ENCODE measurements around the gene DUSP5. TPM values are rescaled to one million over a fixed set of nuclear protein-coding genes. Genes with fewer than 3 reads are reported as not detected.

Gene DUSP5
- total and polyA plus RNA-seq, 2 of the 4 experiments (the other 2 are of a cell fraction): 42.1 to 48.1 TPM

- H4K8ac ChIP-seq (ENCODE audit: low read depth in 2 of 2, low read length in 2 of 2): no peak overlapping the region
- H2BK120ac ChIP-seq (ENCODE audit: low read depth, low read length): no peak overlapping the region; the same call in 1 of the 2 replicates
- H2AK9ac ChIP-seq (replicated peaks; ENCODE audit: low read depth, low read length, poor library complexity): peak overlapping the region; percentile 1
- no peak overlapping the region for H4K91ac ChIP-seq (ENCODE audit: insufficient read depth, low read depth, low read length)
- 100% methylated on average over 1 of the region's 1 CpG; no CpG with 5 or more reads in 1 of the 2 experiments for WGBS, 2 experiments (ENCODE audit: extremely low coverage in 2 of 2, insufficient read length in 1 of 2)
- no peak overlapping the region for H2AK5ac ChIP-seq (ENCODE audit: low read depth, low read length)
- H4K5ac ChIP-seq (ENCODE audit: low read depth, low read length): no peak overlapping the region
- POLR2A ChIA-PET (ENCODE audit: unreplicated experiment): no interaction called here
- H3K4me2 ChIP-seq (ENCODE audit: low read depth, low read length): no peak overlapping the region
- no peak for DNase-seq
- peaks cover 6% of the 10 kb centered on the region; the same call in 1 of the 2 replicates for H3K9me1 ChIP-seq (ENCODE audit: insufficient read depth, low read length)
- no peak overlapping the region for H3K4ac ChIP-seq (ENCODE audit: low read depth, low read length)
- H3K14ac ChIP-seq (replicated peaks; ENCODE audit: low read depth, low read length): no peak overlapping the region
- no peaks in the 10 kb centered on the region for H3K9me3 ChIP-seq (ENCODE audit: control insufficient read depth, insufficient read depth, low read length)
- H3K4me1 ChIP-seq (ENCODE audit: control insufficient read depth, insufficient read depth, low read length): peaks cover 5% of the 10 kb centered on the region; the same call in 1 of the 2 replicates
- no peak for ATAC-seq (ENCODE audit: low read depth)
- TF ChIP-seq MAZ (IDR thresholded peaks at IDR 0.05; ENCODE audit: borderline replicate concordance, low read depth, low read length) (no peak), FOS (IDR thresholded peaks at IDR 0.05; ENCODE audit: low read depth, low read length) (no peak), NFE2L2 (IDR thresholded peaks at IDR 0.05; ENCODE audit: low read depth, low read length) (no peak), MXI1 (IDR thresholded peaks at IDR 0.05; ENCODE audit: borderline replicate concordance, low read depth, low read length) (no peak), RFX5 (IDR thresholded peaks at IDR 0.05; ENCODE audit: low read depth, low read length) (no peak), BHLHE40 (IDR thresholded peaks at IDR 0.05; ENCODE audit: low read depth, low read length) (no peak), RCOR1 (IDR thresholded peaks at IDR 0.05; ENCODE audit: insufficient replicate concordance, low read length) (no peak), MAFK (IDR thresholded peaks at IDR 0.05; ENCODE audit: low read depth, low read length) (no peak), POLR2A (IDR thresholded peaks at IDR 0.05; ENCODE audit: low read depth, low read length) (no peak), RAD21 (IDR thresholded peaks at IDR 0.05; ENCODE audit: low read length) (no peak), SMC3 (IDR thresholded peaks at IDR 0.05; ENCODE audit: low read depth, low read length) (no peak), CHD1 (IDR thresholded peaks at IDR 0.05; ENCODE audit: low read depth, low read length) (no peak)
- TF ChIP-seq, protein P1, sequence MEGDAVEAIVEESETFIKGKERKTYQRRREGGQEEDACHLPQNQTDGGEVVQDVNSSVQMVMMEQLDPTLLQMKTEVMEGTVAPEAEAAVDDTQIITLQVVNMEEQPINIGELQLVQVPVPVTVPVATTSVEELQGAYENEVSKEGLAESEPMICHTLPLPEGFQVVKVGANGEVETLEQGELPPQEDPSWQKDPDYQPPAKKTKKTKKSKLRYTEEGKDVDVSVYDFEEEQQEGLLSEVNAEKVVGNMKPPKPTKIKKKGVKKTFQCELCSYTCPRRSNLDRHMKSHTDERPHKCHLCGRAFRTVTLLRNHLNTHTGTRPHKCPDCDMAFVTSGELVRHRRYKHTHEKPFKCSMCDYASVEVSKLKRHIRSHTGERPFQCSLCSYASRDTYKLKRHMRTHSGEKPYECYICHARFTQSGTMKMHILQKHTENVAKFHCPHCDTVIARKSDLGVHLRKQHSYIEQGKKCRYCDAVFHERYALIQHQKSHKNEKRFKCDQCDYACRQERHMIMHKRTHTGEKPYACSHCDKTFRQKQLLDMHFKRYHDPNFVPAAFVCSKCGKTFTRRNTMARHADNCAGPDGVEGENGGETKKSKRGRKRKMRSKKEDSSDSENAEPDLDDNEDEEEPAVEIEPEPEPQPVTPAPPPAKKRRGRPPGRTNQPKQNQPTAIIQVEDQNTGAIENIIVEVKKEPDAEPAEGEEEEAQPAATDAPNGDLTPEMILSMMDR (conservative IDR thresholded peaks at IDR 0.05; ENCODE audit: low read depth, low read length): no peak
- TF ChIP-seq, protein P2, sequence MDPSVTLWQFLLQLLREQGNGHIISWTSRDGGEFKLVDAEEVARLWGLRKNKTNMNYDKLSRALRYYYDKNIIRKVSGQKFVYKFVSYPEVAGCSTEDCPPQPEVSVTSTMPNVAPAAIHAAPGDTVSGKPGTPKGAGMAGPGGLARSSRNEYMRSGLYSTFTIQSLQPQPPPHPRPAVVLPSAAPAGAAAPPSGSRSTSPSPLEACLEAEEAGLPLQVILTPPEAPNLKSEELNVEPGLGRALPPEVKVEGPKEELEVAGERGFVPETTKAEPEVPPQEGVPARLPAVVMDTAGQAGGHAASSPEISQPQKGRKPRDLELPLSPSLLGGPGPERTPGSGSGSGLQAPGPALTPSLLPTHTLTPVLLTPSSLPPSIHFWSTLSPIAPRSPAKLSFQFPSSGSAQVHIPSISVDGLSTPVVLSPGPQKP (IDR thresholded peaks at IDR 0.05; ENCODE audit: borderline replicate concordance, low read depth, low read length): no peak
- TF ChIP-seq, protein P3, sequence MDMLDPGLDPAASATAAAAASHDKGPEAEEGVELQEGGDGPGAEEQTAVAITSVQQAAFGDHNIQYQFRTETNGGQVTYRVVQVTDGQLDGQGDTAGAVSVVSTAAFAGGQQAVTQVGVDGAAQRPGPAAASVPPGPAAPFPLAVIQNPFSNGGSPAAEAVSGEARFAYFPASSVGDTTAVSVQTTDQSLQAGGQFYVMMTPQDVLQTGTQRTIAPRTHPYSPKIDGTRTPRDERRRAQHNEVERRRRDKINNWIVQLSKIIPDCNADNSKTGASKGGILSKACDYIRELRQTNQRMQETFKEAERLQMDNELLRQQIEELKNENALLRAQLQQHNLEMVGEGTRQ (IDR thresholded peaks at IDR 0.05; ENCODE audit: low read depth, low read length): no peak
- no peak overlapping the region for H3K4me3 ChIP-seq (ENCODE audit: insufficient read depth, low read depth, low read length)
- no peak overlapping the region for H2AFZ ChIP-seq (replicated peaks; ENCODE audit: low read length, poor library complexity)
- dilution Hi-C loops (cut with HindIII; ENCODE audit: low sequenced_read_pairs, unreplicated experiment) (no loop called here), intact Hi-C loops (cut with micrococcal nuclease) (no loop called here), in situ Hi-C loops (cut with MboI; ENCODE audit: low sequenced_read_pairs) (no loop called here)
- no peaks in the 10 kb centered on the region for H3K27me3 ChIP-seq (ENCODE audit: control insufficient read depth, insufficient read depth, low read length)
- no peaks in the 10 kb centered on the region for H3K79me1 ChIP-seq (ENCODE audit: low read depth in 1 of 2, low read length in 2 of 2)
- no peak overlapping the region for H2BK15ac ChIP-seq (ENCODE audit: low read depth, low read length)
- no peak overlapping the region for H3K9ac ChIP-seq (ENCODE audit: low read depth, low read length)
- no peak overlapping the region for H2BK20ac ChIP-seq (ENCODE audit: low read depth, low read length)
- H3K56ac ChIP-seq (ENCODE audit: extremely low read depth, insufficient read depth, low read length): no peak overlapping the region
- no peaks in the 10 kb centered on the region for H4K20me1 ChIP-seq (ENCODE audit: insufficient read depth, low read length)
- no peak overlapping the region for H2BK5ac ChIP-seq (ENCODE audit: low read depth, low read length, poor library complexity, severe bottlenecking)
- no peak overlapping the region for H3K18ac ChIP-seq (ENCODE audit: low read depth, low read length)
- H3K27ac ChIP-seq (ENCODE audit: insufficient read depth, low read length): no peak overlapping the region
- no peak overlapping the region for H3K23ac ChIP-seq (ENCODE audit: low read depth, low read length)
- CTCF ChIA-PET: interaction anchor here (0.7 kb wide), 1 partner anchor 30 kb away, joined by 3 read pairs; no protein-coding TSS in a partner anchor
- no peaks in the 10 kb centered on the region; the same call in 1 of the 2 replicates for H3K36me3 ChIP-seq (ENCODE audit: control insufficient read depth, insufficient read depth, low read length)
- BruUV-seq (replicated peaks): no TSS peak
Measured at GRCh38 chr10:110479710-110480109, 18.0 kb upstream of the DUSP5 start.
